ENCODE measurements around the gene KLHL6.

DNA sequence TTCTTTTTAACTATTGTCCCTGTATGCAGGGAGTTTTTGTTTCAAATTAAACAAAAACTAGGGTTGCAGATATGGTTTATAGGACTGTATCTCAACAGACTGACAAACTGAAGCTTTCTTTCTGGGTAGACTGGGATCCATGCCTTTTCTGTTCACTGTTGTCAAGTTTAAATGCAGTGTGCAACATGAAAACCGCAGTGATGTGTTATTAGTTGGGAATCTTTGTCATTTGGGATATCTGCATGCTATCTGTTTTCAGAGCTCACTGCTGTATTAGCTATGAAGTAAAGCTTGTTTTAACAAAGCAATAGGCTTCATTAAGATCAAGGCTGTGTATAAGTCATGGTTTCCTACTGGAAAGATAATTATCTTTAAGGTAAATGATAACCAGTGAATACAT, 105.7 kb downstream of the KLHL6 start:
- TF ChIP-seq, protein P1, sequence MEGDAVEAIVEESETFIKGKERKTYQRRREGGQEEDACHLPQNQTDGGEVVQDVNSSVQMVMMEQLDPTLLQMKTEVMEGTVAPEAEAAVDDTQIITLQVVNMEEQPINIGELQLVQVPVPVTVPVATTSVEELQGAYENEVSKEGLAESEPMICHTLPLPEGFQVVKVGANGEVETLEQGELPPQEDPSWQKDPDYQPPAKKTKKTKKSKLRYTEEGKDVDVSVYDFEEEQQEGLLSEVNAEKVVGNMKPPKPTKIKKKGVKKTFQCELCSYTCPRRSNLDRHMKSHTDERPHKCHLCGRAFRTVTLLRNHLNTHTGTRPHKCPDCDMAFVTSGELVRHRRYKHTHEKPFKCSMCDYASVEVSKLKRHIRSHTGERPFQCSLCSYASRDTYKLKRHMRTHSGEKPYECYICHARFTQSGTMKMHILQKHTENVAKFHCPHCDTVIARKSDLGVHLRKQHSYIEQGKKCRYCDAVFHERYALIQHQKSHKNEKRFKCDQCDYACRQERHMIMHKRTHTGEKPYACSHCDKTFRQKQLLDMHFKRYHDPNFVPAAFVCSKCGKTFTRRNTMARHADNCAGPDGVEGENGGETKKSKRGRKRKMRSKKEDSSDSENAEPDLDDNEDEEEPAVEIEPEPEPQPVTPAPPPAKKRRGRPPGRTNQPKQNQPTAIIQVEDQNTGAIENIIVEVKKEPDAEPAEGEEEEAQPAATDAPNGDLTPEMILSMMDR (IDR thresholded peaks at IDR 0.05), result no peak
- TF ChIP-seq POLR2A (IDR thresholded peaks at IDR 0.05), result no peak
